Caco-2 (cell line): Measurements from ENCODE around the gene CACNG4. TPM values are rescaled to one million over a fixed set of nuclear protein-coding genes. Genes with fewer than 3 reads are reported as not detected.

Experiments used
- BruUV-seq: library from RNA; stranded (reverse); fragments of 400-500 nt; replicated peaks from 2 replicates; lab custom pipeline; 2021; lab: Mats Ljungman, UMichigan
- CTCF ChIA-PET: fragments of 300-600 bp; sonication (Branson Sonifier 250); formaldehyde crosslinking; loops from one replicate; lab custom pipeline; 2022; ENCODE audit warnings: antibody characterized with exemption; lab: Charles Lee
- POLR2A ChIA-PET: fragments of 300-600 bp; sonication (Branson Sonifier 250); formaldehyde crosslinking; loops from one replicate; lab custom pipeline; 2022; ENCODE audit warnings: antibody characterized with exemption; lab: Charles Lee
- DNase-seq, 2 experiments: peaks; one replicate each; pipeline versions ENCODE4 v3.0.0 to v3.0.0-alpha.2; 2020 to 2022
- H3K27me3 ChIP-seq: replicated peaks from 2 replicates; pipeline ENCODE4 v1.6.0; 2011; ENCODE audit warnings: low read length; ENCODE audit not compliant: control insufficient read depth, insufficient read depth
- H3K36me3 ChIP-seq: 2 replicates; pipeline ENCODE4 v1.5.1; 2011; ENCODE audit warnings: low read length; ENCODE audit not compliant: control insufficient read depth, insufficient read depth
- H3K4me1 ChIP-seq: fragments of 250-450 bp; sonication (Bioruptor Pico); 2 replicates; pipeline ENCODE4 v1.5.1; 2020; ENCODE audit warnings: mild to moderate bottlenecking
- H3K4me3 ChIP-seq: 2 replicates; pipeline ENCODE4 v1.5.1; 2011; ENCODE audit warnings: low read depth, mild to moderate bottlenecking, control low read depth, low read length
- H3K9me3 ChIP-seq: fragments of 250-450 bp; sonication (Bioruptor Pico); 2 replicates; pipeline ENCODE4 v1.5.1; 2020; ENCODE audit warnings: mild to moderate bottlenecking, moderate library complexity
- H3K27ac Mint-ChIP-seq: one replicate; pipeline ENCODE4 v1.8.0; 2022; ENCODE audit warnings: mixed read lengths; ENCODE audit not compliant: unreplicated experiment
- H3K27me3 Mint-ChIP-seq: one replicate; pipeline ENCODE4 v1.8.0; 2022; ENCODE audit warnings: mixed read lengths; ENCODE audit not compliant: insufficient read depth, unreplicated experiment
- H3K36me3 Mint-ChIP-seq: one replicate; pipeline ENCODE4 v1.8.0; 2022; ENCODE audit warnings: mild to moderate bottlenecking, mixed read lengths; ENCODE audit not compliant: insufficient read depth, unreplicated experiment
- H3K4me1 Mint-ChIP-seq: one replicate; pipeline ENCODE4 v1.8.0; 2022; ENCODE audit warnings: low read depth, mixed read lengths; ENCODE audit not compliant: unreplicated experiment
- H3K4me3 Mint-ChIP-seq: one replicate; pipeline ENCODE4 v1.8.0; 2022; ENCODE audit warnings: mild to moderate bottlenecking, moderate library complexity, mixed read lengths; ENCODE audit not compliant: unreplicated experiment
- H3K9me3 Mint-ChIP-seq: one replicate; pipeline ENCODE4 v1.8.0; 2022; ENCODE audit warnings: mixed read lengths; ENCODE audit not compliant: unreplicated experiment
- intact Hi-C: fragments of 100-400 bp; cut with micrococcal nuclease; formaldehyde crosslinking; loops from one replicate; pipeline ENCODE4 v1.10.0; 2022; ENCODE audit not compliant: unreplicated experiment
- total RNA-seq: library from RNA; stranded (reverse); gene quantifications from 2 replicates; pipeline ENCODE4 v1.2.3, GENCODE V29; 2022
- TF ChIP-seq, protein P1 (sequence below), 2 experiments: fragments of 200-600 bp in 1 of 2; IDR thresholded peaks; 1 replicate in 1 of 2; 2 replicates in 1 of 2; pipeline versions ENCODE4 v1.5.1 to v1.8.0; 2011 to 2022; ENCODE audit warnings: antibody characterized with exemption in 1 of 2, control low read depth in 1 of 2, inconsistent platforms in 1 of 2, low read depth in 1 of 2, low read length in 1 of 2, mild to moderate bottlenecking in 1 of 2, moderate library complexity in 1 of 2; ENCODE audit not compliant: insufficient read depth in 1 of 2, severe bottlenecking in 1 of 2, unreplicated experiment in 1 of 2

Gene CACNG4
- total RNA-seq, 1 experiment from 2014 or later: 12.8 TPM

DNA sequence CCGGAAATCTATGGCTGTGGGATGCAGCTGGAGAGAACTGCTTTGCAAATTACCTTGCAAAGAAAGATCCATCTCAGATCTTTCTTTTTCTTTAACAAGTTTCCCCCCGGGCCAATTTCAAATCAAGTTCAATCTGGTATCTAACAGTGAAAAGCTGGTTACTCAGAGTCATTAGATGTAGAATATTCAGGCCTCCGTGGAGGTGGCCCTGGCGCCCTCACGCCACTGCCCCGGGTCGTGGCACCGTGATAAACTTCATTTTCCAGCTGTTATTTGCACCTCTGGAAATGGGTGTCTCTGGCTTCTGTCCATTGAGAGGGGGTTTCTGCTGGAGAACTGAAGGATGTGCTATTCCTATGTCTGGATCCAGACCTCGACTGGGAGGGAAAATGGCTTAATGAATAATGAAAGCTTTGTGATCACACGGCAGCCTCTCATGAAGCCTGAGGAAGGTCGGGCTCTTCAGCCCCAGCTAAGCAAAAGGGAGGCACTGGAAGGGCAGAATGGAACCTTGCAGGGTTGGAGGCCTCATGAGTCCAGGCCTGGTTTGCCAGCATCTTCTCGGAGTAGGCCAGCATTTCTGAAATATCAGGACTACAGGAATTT lies 30.5 kb downstream of the CACNG4 start:
- Mint-ChIP-seq H3K9me3 (no peaks in the 10 kb centered on the region), H3K36me3 (peaks cover 5% of the 10 kb centered on the region), H3K4me1 (no peaks in the 10 kb centered on the region), H3K4me3 (no peak overlapping the region), H3K27me3 (no peaks in the 10 kb centered on the region), H3K27ac (no peak overlapping the region)
- no peaks in the 10 kb centered on the region for H3K36me3 ChIP-seq
- H3K4me3 ChIP-seq: no peak overlapping the region
- intact Hi-C loops: no loop called here
- TF ChIP-seq, protein P1, sequence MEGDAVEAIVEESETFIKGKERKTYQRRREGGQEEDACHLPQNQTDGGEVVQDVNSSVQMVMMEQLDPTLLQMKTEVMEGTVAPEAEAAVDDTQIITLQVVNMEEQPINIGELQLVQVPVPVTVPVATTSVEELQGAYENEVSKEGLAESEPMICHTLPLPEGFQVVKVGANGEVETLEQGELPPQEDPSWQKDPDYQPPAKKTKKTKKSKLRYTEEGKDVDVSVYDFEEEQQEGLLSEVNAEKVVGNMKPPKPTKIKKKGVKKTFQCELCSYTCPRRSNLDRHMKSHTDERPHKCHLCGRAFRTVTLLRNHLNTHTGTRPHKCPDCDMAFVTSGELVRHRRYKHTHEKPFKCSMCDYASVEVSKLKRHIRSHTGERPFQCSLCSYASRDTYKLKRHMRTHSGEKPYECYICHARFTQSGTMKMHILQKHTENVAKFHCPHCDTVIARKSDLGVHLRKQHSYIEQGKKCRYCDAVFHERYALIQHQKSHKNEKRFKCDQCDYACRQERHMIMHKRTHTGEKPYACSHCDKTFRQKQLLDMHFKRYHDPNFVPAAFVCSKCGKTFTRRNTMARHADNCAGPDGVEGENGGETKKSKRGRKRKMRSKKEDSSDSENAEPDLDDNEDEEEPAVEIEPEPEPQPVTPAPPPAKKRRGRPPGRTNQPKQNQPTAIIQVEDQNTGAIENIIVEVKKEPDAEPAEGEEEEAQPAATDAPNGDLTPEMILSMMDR (IDR thresholded peaks at IDR 0.05; ENCODE audit: insufficient read depth in 1 of 2, low read depth in 1 of 2, low read length in 1 of 2, severe bottlenecking in 1 of 2, unreplicated experiment in 1 of 2): no peak
- no peaks in the 10 kb centered on the region for H3K4me1 ChIP-seq
- ChIA-PET POLR2A (no interaction called here), CTCF (no interaction called here)
- BruUV-seq: no TSS peak
- no peaks in the 10 kb centered on the region for H3K27me3 ChIP-seq
- no peaks in the 10 kb centered on the region for H3K9me3 ChIP-seq
- DNase-seq: no peak

DNA sequence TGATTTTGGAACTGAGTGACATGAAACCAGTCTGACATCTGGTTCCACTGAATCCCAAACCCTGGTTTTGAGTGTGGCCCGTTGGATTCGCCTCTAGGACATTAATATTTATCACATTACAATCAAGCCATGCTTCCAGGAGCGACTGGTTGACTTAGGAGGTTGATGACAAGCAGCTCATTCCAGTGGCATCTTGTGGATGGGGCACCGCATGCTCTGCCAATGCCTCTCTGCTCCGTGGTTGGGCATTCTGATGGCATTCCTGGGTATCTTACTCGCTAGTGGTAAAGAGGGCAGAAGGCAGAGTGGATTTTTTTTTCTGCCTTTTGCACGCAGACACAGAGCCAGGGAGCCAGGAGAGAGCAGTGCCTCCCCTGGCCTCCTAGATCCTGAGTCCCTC lies 31.4 kb downstream of the CACNG4 start:
- ChIA-PET CTCF (no interaction called here), POLR2A (no interaction called here)
- intact Hi-C loops: no loop called here
- TF ChIP-seq, protein P1 (IDR thresholded peaks at IDR 0.05; ENCODE audit: insufficient read depth in 1 of 2, low read depth in 1 of 2, low read length in 1 of 2, severe bottlenecking in 1 of 2, unreplicated experiment in 1 of 2): no peak
- no peaks in the 10 kb centered on the region for H3K27me3 Mint-ChIP-seq
- BruUV-seq: no TSS peak
- no peak overlapping the region for H3K27ac Mint-ChIP-seq
- no peak for DNase-seq
- H3K36me3 ChIP-seq: peaks cover 1% of the 10 kb centered on the region; the same call in 1 of the 2 replicates
- no peaks in the 10 kb centered on the region for H3K4me1 ChIP-seq
- no peaks in the 10 kb centered on the region for H3K27me3 ChIP-seq
- no peaks in the 10 kb centered on the region for H3K4me1 Mint-ChIP-seq
- no peak overlapping the region for H3K4me3 ChIP-seq
- H3K36me3 Mint-ChIP-seq: peaks cover 10% of the 10 kb centered on the region
- no peak overlapping the region for H3K4me3 Mint-ChIP-seq
- peaks cover 3% of the 10 kb centered on the region for H3K9me3 ChIP-seq
- H3K9me3 Mint-ChIP-seq: no peaks in the 10 kb centered on the region

DNA sequence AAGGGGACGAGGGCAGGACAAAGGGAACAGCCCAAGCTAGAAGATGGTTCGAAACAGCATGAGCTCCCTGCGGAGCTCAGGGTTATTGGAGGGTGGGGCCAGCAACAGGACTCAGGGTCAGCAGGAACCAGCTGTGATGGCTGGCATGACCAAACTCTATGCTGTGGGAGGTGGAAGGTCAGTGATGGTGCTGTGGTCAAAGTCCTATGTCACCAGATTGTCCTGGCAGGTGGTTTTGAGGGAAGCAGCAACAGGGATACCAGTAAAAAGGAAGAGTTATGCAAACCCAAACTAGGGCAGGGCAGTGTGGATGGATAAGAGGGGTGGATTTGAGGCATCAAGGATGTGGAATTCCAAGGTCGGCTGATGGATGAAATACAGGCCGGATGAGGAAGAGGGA lies 32.4 kb downstream of the CACNG4 start:
- intact Hi-C loops: no loop called here
- CTCF ChIA-PET: interaction anchor here (0.6 kb wide), 1 partner anchor 1578 kb away, joined by 3 read pairs; no protein-coding TSS in a partner anchor
- no peak overlapping the region for H3K4me3 Mint-ChIP-seq
- no peak overlapping the region for H3K27ac Mint-ChIP-seq
- peaks cover 10% of the 10 kb centered on the region for H3K36me3 Mint-ChIP-seq
- H3K9me3 ChIP-seq: peaks cover 6% of the 10 kb centered on the region
- POLR2A ChIA-PET: no interaction called here
- H3K9me3 Mint-ChIP-seq: no peaks in the 10 kb centered on the region
- no peaks in the 10 kb centered on the region for H3K4me1 Mint-ChIP-seq
- BruUV-seq: no TSS peak
- H3K27me3 Mint-ChIP-seq: no peaks in the 10 kb centered on the region
- H3K36me3 ChIP-seq: peaks cover 1% of the 10 kb centered on the region; the same call in 1 of the 2 replicates
- H3K4me1 ChIP-seq: no peaks in the 10 kb centered on the region
- H3K27me3 ChIP-seq: no peaks in the 10 kb centered on the region
- no peak overlapping the region for H3K4me3 ChIP-seq
- TF ChIP-seq, protein P1 (IDR thresholded peaks at IDR 0.05; ENCODE audit: insufficient read depth in 1 of 2, low read depth in 1 of 2, low read length in 1 of 2, severe bottlenecking in 1 of 2, unreplicated experiment in 1 of 2): no peak
- DNase-seq: no peak
